SK-N-SH treated with all-trans-retinoic acid at 6 μM for 48 hours (cell line): Measurements from ENCODE around the gene NEMF.

Experiments
- ATAC-seq: fragments of 200-7000 bp; cut with Tn5 transposase; 3 replicates; pipeline ENCODE4 v1.9.1; 2020; ENCODE audit warnings: mild to moderate bottlenecking, moderate library complexity
- ARNTL ChIP-seq: fragments of 450-650 bp; formaldehyde crosslinking; IDR thresholded peaks from 2 replicates; pipeline ENCODE4 v1.5.0; 2020; ENCODE audit warnings: low read depth, mild to moderate bottlenecking, moderate library complexity, borderline replicate concordance
- BACH2 ChIP-seq: fragments of 250-450 bp; sonication (Bioruptor Pico); IDR thresholded peaks from 2 replicates; pipeline ENCODE4 v1.9.0; 2021; ENCODE audit warnings: mild to moderate bottlenecking, borderline replicate concordance
- CREB5 ChIP-seq: fragments of 250-450 bp; sonication (Bioruptor Pico); IDR thresholded peaks from 2 replicates; pipeline ENCODE4 v1.5.1; 2020; ENCODE audit warnings: low read depth, mild to moderate bottlenecking, moderate library complexity
- CSRNP3 ChIP-seq: fragments of 250-450 bp; sonication (Bioruptor Pico); IDR thresholded peaks from 2 replicates; pipeline ENCODE4 v1.5.1; 2021; ENCODE audit warnings: mild to moderate bottlenecking, moderate library complexity
- ESRRG ChIP-seq: fragments of 250-450 bp; sonication (Bioruptor Pico); IDR thresholded peaks from 2 replicates; pipeline ENCODE4 v1.6.1; 2021; ENCODE audit warnings: mild to moderate bottlenecking
- OSR1 ChIP-seq: fragments of 250-450 bp; sonication (Bioruptor Pico); IDR thresholded peaks from 2 replicates; pipeline ENCODE4 v1.8.0; 2022; ENCODE audit warnings: moderate library complexity, mild to moderate bottlenecking, inconsistent platforms
- PATZ1 ChIP-seq: fragments of 250-450 bp; sonication (Bioruptor Pico); IDR thresholded peaks from 2 replicates; pipeline ENCODE4 v1.8.0; 2020; ENCODE audit warnings: mild to moderate bottlenecking, moderate library complexity, borderline replicate concordance
- PPARA ChIP-seq: fragments of 250-450 bp; sonication (Bioruptor Pico); IDR thresholded peaks from 2 replicates; pipeline ENCODE4 v1.5.0; 2020; ENCODE audit warnings: mild to moderate bottlenecking, borderline replicate concordance
- RARB ChIP-seq: fragments of 250-450 bp; sonication (Bioruptor Pico); IDR thresholded peaks from 2 replicates; pipeline ENCODE4 v1.8.0; 2021; ENCODE audit warnings: mild to moderate bottlenecking, moderate library complexity
- TCF4 ChIP-seq: fragments of 250-450 bp; sonication (Bioruptor Pico); IDR thresholded peaks from 2 replicates; pipeline ENCODE4 v1.8.0; 2021; ENCODE audit warnings: mild to moderate bottlenecking, moderate library complexity, borderline replicate concordance
- TOX ChIP-seq: fragments of 250-450 bp; sonication (Bioruptor Pico); IDR thresholded peaks from 2 replicates; pipeline ENCODE4 v1.8.0; 2021; ENCODE audit warnings: mild to moderate bottlenecking, moderate library complexity, borderline replicate concordance
- ZC3H10 ChIP-seq: fragments of 250-450 bp; sonication (Bioruptor Pico); IDR thresholded peaks from 2 replicates; pipeline ENCODE4 v1.5.1; 2021; ENCODE audit warnings: mild to moderate bottlenecking, moderate library complexity
- ZNF565 ChIP-seq: fragments of 450-650 bp; formaldehyde crosslinking; conservative IDR thresholded peaks from 2 replicates; pipeline ENCODE4 v1.5.0; 2020; ENCODE audit warnings: low read depth, mild to moderate bottlenecking, moderate library complexity
- ZNF8 ChIP-seq: fragments of 450-650 bp; formaldehyde crosslinking; IDR thresholded peaks from 2 replicates; pipeline ENCODE4 v1.5.0; 2020; ENCODE audit warnings: mild to moderate bottlenecking, moderate library complexity

NEMF gene

GRCh38 chr14:49732896-49733295 lies 119.7 kb downstream of the NEMF start:
- TF ChIP-seq BACH2 (CRISPR knock-in tag) (no peak), ZC3H10 (CRISPR knock-in tag) (no peak), TOX (CRISPR knock-in tag) (no peak), ESRRG (CRISPR knock-in tag) (no peak), PATZ1 (no peak), CSRNP3 (CRISPR knock-in tag) (no peak), ARNTL (CRISPR knock-in tag) (no peak), PPARA (CRISPR knock-in tag) (no peak), TCF4 (no peak), ZNF8 (CRISPR knock-in tag) (no peak), OSR1 (CRISPR knock-in tag) (no peak), ZNF565 (CRISPR knock-in tag) (no peak), CREB5 (no peak), RARB (CRISPR knock-in tag) (no peak)
- TF ChIP-seq, all 23 proteins: peak for 0
- ATAC-seq = no peak
